ENCODE measurements around the gene LRP1B.

DNA sequence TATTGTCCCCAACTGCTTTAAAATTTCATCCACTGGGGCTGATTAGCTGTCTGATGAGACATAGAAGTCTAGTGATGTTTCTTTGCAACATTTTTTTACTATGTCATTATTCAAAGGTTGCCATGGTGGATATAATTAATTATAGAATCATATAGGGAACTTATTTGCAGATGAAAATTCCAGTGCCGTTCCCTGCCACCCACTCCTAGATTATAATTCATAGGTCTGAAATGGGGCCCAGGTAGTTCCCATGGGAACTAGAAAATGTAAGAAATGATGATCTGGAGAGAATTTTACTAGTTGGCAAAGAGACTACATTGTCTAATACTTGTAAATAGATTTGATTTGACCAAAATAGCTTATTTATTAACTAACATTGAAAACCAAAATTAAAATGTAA lies 1854.2 kb downstream of the LRP1B start:
- TF ChIP-seq POLR2A (IDR thresholded peaks at IDR 0.05): no peak
- TF ChIP-seq, protein P1, sequence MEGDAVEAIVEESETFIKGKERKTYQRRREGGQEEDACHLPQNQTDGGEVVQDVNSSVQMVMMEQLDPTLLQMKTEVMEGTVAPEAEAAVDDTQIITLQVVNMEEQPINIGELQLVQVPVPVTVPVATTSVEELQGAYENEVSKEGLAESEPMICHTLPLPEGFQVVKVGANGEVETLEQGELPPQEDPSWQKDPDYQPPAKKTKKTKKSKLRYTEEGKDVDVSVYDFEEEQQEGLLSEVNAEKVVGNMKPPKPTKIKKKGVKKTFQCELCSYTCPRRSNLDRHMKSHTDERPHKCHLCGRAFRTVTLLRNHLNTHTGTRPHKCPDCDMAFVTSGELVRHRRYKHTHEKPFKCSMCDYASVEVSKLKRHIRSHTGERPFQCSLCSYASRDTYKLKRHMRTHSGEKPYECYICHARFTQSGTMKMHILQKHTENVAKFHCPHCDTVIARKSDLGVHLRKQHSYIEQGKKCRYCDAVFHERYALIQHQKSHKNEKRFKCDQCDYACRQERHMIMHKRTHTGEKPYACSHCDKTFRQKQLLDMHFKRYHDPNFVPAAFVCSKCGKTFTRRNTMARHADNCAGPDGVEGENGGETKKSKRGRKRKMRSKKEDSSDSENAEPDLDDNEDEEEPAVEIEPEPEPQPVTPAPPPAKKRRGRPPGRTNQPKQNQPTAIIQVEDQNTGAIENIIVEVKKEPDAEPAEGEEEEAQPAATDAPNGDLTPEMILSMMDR (IDR thresholded peaks at IDR 0.05 in 4 of 5, conservative IDR thresholded peaks at IDR 0.05 in 1 of 5): no peak
